ENCODE measurements around the gene CISH.
A peak's percentile ranks its signal among the peaks of the same experiment; 100 is the strongest.

CISH gene

GRCh38 chr3:50574444-50574831 lies 37.1 kb downstream of the CISH start:
- Histone ChIP-seq H3K9ac (ENCODE audit: low read length) (no peak overlapping the region), H3K4me3 (ENCODE audit: low read depth in 1 of 2, low read length in 2 of 2) (no peak overlapping the region), H3K27me3 (ENCODE audit: control insufficient read depth in 1 of 2, insufficient read depth in 2 of 2, low read length in 2 of 2) (no peaks in the 10 kb centered on the region), H3K36me3 (ENCODE audit: insufficient read depth, low read length) (peaks cover 46% of the 10 kb centered on the region), H3K9me3 (ENCODE audit: low read length) (no peaks in the 10 kb centered on the region), H3K4me1 (ENCODE audit: insufficient read depth, low read length) (peaks cover 15% of the 10 kb centered on the region), H3K27ac (ENCODE audit: low read depth, low read length) (no peak overlapping the region)

GRCh38 chr3:50573566-50574443 lies 37.8 kb downstream of the CISH start:
- Histone ChIP-seq H3K9ac (ENCODE audit: low read length) (no peak overlapping the region), H3K36me3 (ENCODE audit: insufficient read depth, low read length) (peaks cover 41% of the 10 kb centered on the region), H3K4me3 (ENCODE audit: low read depth in 1 of 2, low read length in 2 of 2) (no peak overlapping the region), H3K9me3 (ENCODE audit: low read length) (no peaks in the 10 kb centered on the region), H3K27ac (ENCODE audit: low read depth, low read length) (no peak overlapping the region), H3K4me1 (ENCODE audit: insufficient read depth, low read length) (peaks cover 15% of the 10 kb centered on the region), H3K27me3 (ENCODE audit: control insufficient read depth in 1 of 2, insufficient read depth in 2 of 2, low read length in 2 of 2) (no peaks in the 10 kb centered on the region)

- H3K27me3 ChIP-seq (ENCODE audit: control insufficient read depth in 1 of 2, insufficient read depth in 2 of 2, low read length in 2 of 2) = no peaks in the 10 kb centered on the region
- H3K36me3 ChIP-seq (ENCODE audit: insufficient read depth, low read length) = peaks cover 32% of the 10 kb centered on the region
- H3K4me3 ChIP-seq (ENCODE audit: low read depth in 1 of 2, low read length in 2 of 2) = no peak overlapping the region
- H3K27ac ChIP-seq (ENCODE audit: low read depth, low read length) = no peak overlapping the region
- peaks cover 21% of the 10 kb centered on the region for H3K4me1 ChIP-seq (ENCODE audit: insufficient read depth, low read length)
- no peak overlapping the region for H3K9ac ChIP-seq (ENCODE audit: low read length)
- H3K9me3 ChIP-seq (ENCODE audit: low read length) = no peaks in the 10 kb centered on the region
These were observed 38.7 kb downstream of the CISH start for GRCh38 chr3:50572801-50573371.

GRCh38 chr3:50572158-50572557 lies 39.4 kb downstream of the CISH start:
- H3K27ac ChIP-seq (ENCODE audit: low read depth, low read length) = no peak overlapping the region
- H3K4me3 ChIP-seq (ENCODE audit: low read depth in 1 of 2, low read length in 2 of 2) = no peak overlapping the region
- peaks cover 24% of the 10 kb centered on the region for H3K4me1 ChIP-seq (ENCODE audit: insufficient read depth, low read length)
- H3K9me3 ChIP-seq (ENCODE audit: low read length) = no peaks in the 10 kb centered on the region
- no peaks in the 10 kb centered on the region for H3K27me3 ChIP-seq (ENCODE audit: control insufficient read depth in 1 of 2, insufficient read depth in 2 of 2, low read length in 2 of 2)
- H3K36me3 ChIP-seq (ENCODE audit: insufficient read depth, low read length) = peaks cover 26% of the 10 kb centered on the region
- H3K9ac ChIP-seq (ENCODE audit: low read length) = no peak overlapping the region

- H3K27me3 ChIP-seq (ENCODE audit: control insufficient read depth in 1 of 2, insufficient read depth in 2 of 2, low read length in 2 of 2) = no peaks in the 10 kb centered on the region
- peaks cover 21% of the 10 kb centered on the region for H3K36me3 ChIP-seq (ENCODE audit: insufficient read depth, low read length)
- no peaks in the 10 kb centered on the region for H3K9me3 ChIP-seq (ENCODE audit: low read length)
- no peak overlapping the region for H3K4me3 ChIP-seq (ENCODE audit: low read depth in 1 of 2, low read length in 2 of 2)
- no peak overlapping the region for H3K9ac ChIP-seq (ENCODE audit: low read length)
- peaks cover 30% of the 10 kb centered on the region for H3K4me1 ChIP-seq (ENCODE audit: insufficient read depth, low read length)
- H3K27ac ChIP-seq (ENCODE audit: low read depth, low read length) = no peak overlapping the region
These were observed 40.1 kb downstream of the CISH start for GRCh38 chr3:50571486-50571885.

GRCh38 chr3:50570508-50571279 lies 40.9 kb downstream of the CISH start:
- peaks cover 15% of the 10 kb centered on the region for H3K36me3 ChIP-seq (ENCODE audit: insufficient read depth, low read length)
- no peak overlapping the region for H3K9ac ChIP-seq (ENCODE audit: low read length)
- H3K4me3 ChIP-seq (ENCODE audit: low read depth in 1 of 2, low read length in 2 of 2) = no peak overlapping the region
- H3K27me3 ChIP-seq (ENCODE audit: control insufficient read depth in 1 of 2, insufficient read depth in 2 of 2, low read length in 2 of 2) = no peaks in the 10 kb centered on the region
- H3K9me3 ChIP-seq (ENCODE audit: low read length) = no peaks in the 10 kb centered on the region
- H3K27ac ChIP-seq (ENCODE audit: low read depth, low read length) = no peak overlapping the region
- peaks cover 35% of the 10 kb centered on the region for H3K4me1 ChIP-seq (ENCODE audit: insufficient read depth, low read length)

GRCh38 chr3:50568947-50569749 lies 42.4 kb downstream of the CISH start, which contains the start of gene HEMK1:
TSS of gene HEMK1 (plus strand) at chr3:50569522. CDS start at chr3:50571105, 1,583 bp downstream.
- no peaks in the 10 kb centered on the region for H3K9me3 ChIP-seq (ENCODE audit: low read length)
- H3K9ac ChIP-seq (ENCODE audit: low read length) = peak within 1 kb of the TSS; percentile 96
- no peaks in the 10 kb centered on the region for H3K27me3 ChIP-seq (ENCODE audit: control insufficient read depth in 1 of 2, insufficient read depth in 2 of 2, low read length in 2 of 2)
- H3K4me1 ChIP-seq (ENCODE audit: insufficient read depth, low read length) = peaks cover 35% of the 10 kb centered on the region
- peak within 1 kb of the TSS; percentile 92 to 96 for H3K4me3 ChIP-seq (ENCODE audit: low read depth in 1 of 2, low read length in 2 of 2)
- H3K27ac ChIP-seq (ENCODE audit: low read depth, low read length) = peak within 1 kb of the TSS; percentile 90
- H3K36me3 ChIP-seq (ENCODE audit: insufficient read depth, low read length) = peaks cover 11% of the 10 kb centered on the region

- Histone ChIP-seq H3K9me3 (ENCODE audit: low read length) (no peaks in the 10 kb centered on the region), H3K4me1 (ENCODE audit: insufficient read depth, low read length) (peaks cover 35% of the 10 kb centered on the region), H3K9ac (ENCODE audit: low read length) (peak within 1 kb of the TSS; percentile 50), H3K4me3 (ENCODE audit: low read depth in 1 of 2, low read length in 2 of 2) (peak within 1 kb of the TSS; percentile 85 to 96), H3K27me3 (ENCODE audit: control insufficient read depth in 1 of 2, insufficient read depth in 2 of 2, low read length in 2 of 2) (no peaks in the 10 kb centered on the region), H3K36me3 (ENCODE audit: insufficient read depth, low read length) (no peaks in the 10 kb centered on the region), H3K27ac (ENCODE audit: low read depth, low read length) (peak within 1 kb of the TSS; percentile 90)
These were observed 44.0 kb downstream of the CISH start, which contains the start of gene C3orf18 for GRCh38 chr3:50567386-50568167. TSS of gene C3orf18 (minus strand) at chr3:50567747. CDS start at chr3:50565699, 2,048 bp downstream.

GRCh38 chr3:50567011-50567385 lies 44.6 kb downstream of the CISH start:
- Histone ChIP-seq H3K4me1 (ENCODE audit: insufficient read depth, low read length) (peaks cover 30% of the 10 kb centered on the region), H3K9me3 (ENCODE audit: low read length) (no peaks in the 10 kb centered on the region), H3K27me3 (ENCODE audit: control insufficient read depth in 1 of 2, insufficient read depth in 2 of 2, low read length in 2 of 2) (no peaks in the 10 kb centered on the region), H3K9ac (ENCODE audit: low read length) (peak overlapping the region; percentile 50), H3K27ac (ENCODE audit: low read depth, low read length) (peak overlapping the region; percentile 88), H3K36me3 (ENCODE audit: insufficient read depth, low read length) (no peaks in the 10 kb centered on the region), H3K4me3 (ENCODE audit: low read depth in 1 of 2, low read length in 2 of 2) (peak overlapping the region; percentile 85 to 96)

GRCh38 chr3:50564321-50564720 lies 47.3 kb downstream of the CISH start:
- no peak overlapping the region for H3K27ac ChIP-seq (ENCODE audit: low read depth, low read length)
- H3K9me3 ChIP-seq (ENCODE audit: low read length) = no peaks in the 10 kb centered on the region
- no peak overlapping the region for H3K9ac ChIP-seq (ENCODE audit: low read length)
- H3K27me3 ChIP-seq (ENCODE audit: control insufficient read depth in 1 of 2, insufficient read depth in 2 of 2, low read length in 2 of 2) = no peaks in the 10 kb centered on the region
- no peak overlapping the region for H3K4me3 ChIP-seq (ENCODE audit: low read depth in 1 of 2, low read length in 2 of 2)
- peaks cover 20% of the 10 kb centered on the region for H3K4me1 ChIP-seq (ENCODE audit: insufficient read depth, low read length)
- no peaks in the 10 kb centered on the region for H3K36me3 ChIP-seq (ENCODE audit: insufficient read depth, low read length)

All from muscle layer of colon (tissue), 2 donors.